ENCODE measurements around the gene TCEAL7.
"Not testable (repeated sequence)": the region's sequence is repeated elsewhere in the genome, so short reads cannot be mapped to it uniquely, and the experiment has no call there.

TCEAL7 gene

GRCh38 chrX:103329991-103330390, at the start of gene TCEAL7:
Gene TCEAL7 (plus strand): TSS chrX:103330239. CDS start chrX:103331404, 1,165 bp downstream.
- Histone ChIP-seq H3K4me1 (ENCODE audit: control insufficient read depth, insufficient read depth, low read length) (peaks cover 3% of the 10 kb centered on the region), H3K9ac (ENCODE audit: low read length in 2 of 2) (peak within 1 kb of the TSS; percentile 55 to 66), H3K36me3 (ENCODE audit: control insufficient read depth in 2 of 2, insufficient read depth in 2 of 2, low read length in 2 of 2) (no peaks in the 10 kb centered on the region), H3K4me3 (ENCODE audit: low read length in 2 of 2) (peak within 1 kb of the TSS; percentile 60 to 71), H3K27me3 (ENCODE audit: control insufficient read depth in 1 of 2, insufficient read depth in 2 of 2, low read length in 2 of 2) (peaks cover 0 to 11% of the 10 kb centered on the region in 2 donors), H3K27ac (ENCODE audit: low read length) (no peak within 1 kb of the TSS), H3K9me3 (ENCODE audit: control insufficient read depth in 2 of 2, low read length in 2 of 2) (no peaks in the 10 kb centered on the region)

GRCh38 chrX:103293118-103293517, 36.9 kb upstream of the TCEAL7 start:
- peaks cover 0 to 7% of the 10 kb centered on the region in 2 donors for H3K27me3 ChIP-seq (ENCODE audit: control insufficient read depth in 1 of 2, insufficient read depth in 2 of 2, low read length in 2 of 2)
- H3K4me3 ChIP-seq (ENCODE audit: low read length in 2 of 2), result no peak overlapping the region
- no peaks in the 10 kb centered on the region for H3K36me3 ChIP-seq (ENCODE audit: control insufficient read depth in 2 of 2, insufficient read depth in 2 of 2, low read length in 2 of 2)
- no peaks in the 10 kb centered on the region for H3K9me3 ChIP-seq (ENCODE audit: control insufficient read depth in 2 of 2, low read length in 2 of 2)
- no peak overlapping the region for H3K9ac ChIP-seq (ENCODE audit: low read length in 2 of 2)
- H3K27ac ChIP-seq (ENCODE audit: low read length), result no peak overlapping the region
- no peaks in the 10 kb centered on the region for H3K4me1 ChIP-seq (ENCODE audit: control insufficient read depth, insufficient read depth, low read length)

GRCh38 chrX:103304705-103305104, 25.3 kb upstream of the TCEAL7 start:
- no peaks in the 10 kb centered on the region for H3K4me1 ChIP-seq (ENCODE audit: control insufficient read depth, insufficient read depth, low read length)
- H3K9me3 ChIP-seq (ENCODE audit: control insufficient read depth in 2 of 2, low read length in 2 of 2), result no peaks in the 10 kb centered on the region
- H3K27me3 ChIP-seq (ENCODE audit: control insufficient read depth in 1 of 2, insufficient read depth in 2 of 2, low read length in 2 of 2), result peaks cover 0 to 8% of the 10 kb centered on the region in 2 donors
- H3K27ac ChIP-seq (ENCODE audit: low read length), result no peak overlapping the region
- H3K36me3 ChIP-seq (ENCODE audit: control insufficient read depth in 2 of 2, insufficient read depth in 2 of 2, low read length in 2 of 2), result no peaks in the 10 kb centered on the region
- no peak overlapping the region for H3K9ac ChIP-seq (ENCODE audit: low read length in 2 of 2)
- no peak overlapping the region for H3K4me3 ChIP-seq (ENCODE audit: low read length in 2 of 2)

- H3K9ac ChIP-seq (ENCODE audit: low read length in 2 of 2); H3K27me3 ChIP-seq (ENCODE audit: control insufficient read depth in 1 of 2, insufficient read depth in 2 of 2, low read length in 2 of 2); H3K4me1 ChIP-seq (ENCODE audit: control insufficient read depth, insufficient read depth, low read length); H3K27ac ChIP-seq (ENCODE audit: low read length); H3K36me3 ChIP-seq (ENCODE audit: control insufficient read depth in 2 of 2, insufficient read depth in 2 of 2, low read length in 2 of 2); H3K4me3 ChIP-seq (ENCODE audit: low read length in 2 of 2); H3K9me3 ChIP-seq (ENCODE audit: control insufficient read depth in 2 of 2, low read length in 2 of 2): not testable (repeated sequence)
Measured at GRCh38 chrX:103305666-103306065, 24.4 kb upstream of the TCEAL7 start.

- Histone ChIP-seq H3K27me3 (ENCODE audit: control insufficient read depth in 1 of 2, insufficient read depth in 2 of 2, low read length in 2 of 2) (peaks cover 0 to 13% of the 10 kb centered on the region in 2 donors), H3K9me3 (ENCODE audit: control insufficient read depth in 2 of 2, low read length in 2 of 2) (no peaks in the 10 kb centered on the region), H3K27ac (ENCODE audit: low read length) (no peak overlapping the region), H3K36me3 (ENCODE audit: control insufficient read depth in 2 of 2, insufficient read depth in 2 of 2, low read length in 2 of 2) (no peaks in the 10 kb centered on the region), H3K4me3 (ENCODE audit: low read length in 2 of 2) (peak overlapping the region in 1 of 2 donors; percentile 60), H3K9ac (ENCODE audit: low read length in 2 of 2) (no peak overlapping the region), H3K4me1 (ENCODE audit: control insufficient read depth, insufficient read depth, low read length) (no peaks in the 10 kb centered on the region)
Measured at GRCh38 chrX:103309860-103310554, 20.0 kb upstream of the TCEAL7 start.

- no peaks in the 10 kb centered on the region for H3K36me3 ChIP-seq (ENCODE audit: control insufficient read depth in 2 of 2, insufficient read depth in 2 of 2, low read length in 2 of 2)
- no peaks in the 10 kb centered on the region for H3K9me3 ChIP-seq (ENCODE audit: control insufficient read depth in 2 of 2, low read length in 2 of 2)
- H3K4me1 ChIP-seq (ENCODE audit: control insufficient read depth, insufficient read depth, low read length), result no peaks in the 10 kb centered on the region
- peak within 1 kb of the TSS in 1 of 2 donors; percentile 5 for H3K9ac ChIP-seq (ENCODE audit: low read length in 2 of 2)
- H3K27ac ChIP-seq (ENCODE audit: low read length), result no peak within 1 kb of the TSS
- H3K27me3 ChIP-seq (ENCODE audit: control insufficient read depth in 1 of 2, insufficient read depth in 2 of 2, low read length in 2 of 2), result peaks cover 0 to 13% of the 10 kb centered on the region in 2 donors
- H3K4me3 ChIP-seq (ENCODE audit: low read length in 2 of 2), result peak within 1 kb of the TSS; percentile 35 to 60
Measured at GRCh38 chrX:103310555-103311398, 19.3 kb upstream of the TCEAL7 start, which contains the start of gene BEX2. Gene BEX2 (minus strand): TSS chrX:103310990. CDS start chrX:103309976, 1,014 bp downstream.

- Histone ChIP-seq H3K9ac (ENCODE audit: low read length in 2 of 2) (no peak overlapping the region), H3K9me3 (ENCODE audit: control insufficient read depth in 2 of 2, low read length in 2 of 2) (no peaks in the 10 kb centered on the region), H3K27me3 (ENCODE audit: control insufficient read depth in 1 of 2, insufficient read depth in 2 of 2, low read length in 2 of 2) (peaks cover 0 to 13% of the 10 kb centered on the region in 2 donors), H3K4me3 (ENCODE audit: low read length in 2 of 2) (no peak overlapping the region), H3K27ac (ENCODE audit: low read length) (no peak overlapping the region), H3K36me3 (ENCODE audit: control insufficient read depth in 2 of 2, insufficient read depth in 2 of 2, low read length in 2 of 2) (no peaks in the 10 kb centered on the region), H3K4me1 (ENCODE audit: control insufficient read depth, insufficient read depth, low read length) (no peaks in the 10 kb centered on the region)
Measured at GRCh38 chrX:103311399-103311780, 18.6 kb upstream of the TCEAL7 start.

- Histone ChIP-seq H3K36me3 (ENCODE audit: control insufficient read depth in 2 of 2, insufficient read depth in 2 of 2, low read length in 2 of 2) (no peaks in the 10 kb centered on the region), H3K4me1 (ENCODE audit: control insufficient read depth, insufficient read depth, low read length) (peaks cover 3% of the 10 kb centered on the region), H3K9ac (ENCODE audit: low read length in 2 of 2) (peak overlapping the region; percentile 55 to 66), H3K27ac (ENCODE audit: low read length) (no peak overlapping the region), H3K4me3 (ENCODE audit: low read length in 2 of 2) (peak overlapping the region; percentile 60 to 71), H3K27me3 (ENCODE audit: control insufficient read depth in 1 of 2, insufficient read depth in 2 of 2, low read length in 2 of 2) (peaks cover 0 to 11% of the 10 kb centered on the region in 2 donors), H3K9me3 (ENCODE audit: control insufficient read depth in 2 of 2, low read length in 2 of 2) (no peaks in the 10 kb centered on the region)
Measured at GRCh38 chrX:103330681-103331288, 746 bp downstream of the TCEAL7 start.

GRCh38 chrX:103338663-103339062, 8.6 kb downstream of the TCEAL7 start:
- H3K4me1 ChIP-seq (ENCODE audit: control insufficient read depth, insufficient read depth, low read length), result no peaks in the 10 kb centered on the region
- no peaks in the 10 kb centered on the region for H3K36me3 ChIP-seq (ENCODE audit: control insufficient read depth in 2 of 2, insufficient read depth in 2 of 2, low read length in 2 of 2)
- H3K27me3 ChIP-seq (ENCODE audit: control insufficient read depth in 1 of 2, insufficient read depth in 2 of 2, low read length in 2 of 2), result peaks cover 0 to 14% of the 10 kb centered on the region in 2 donors
- no peak overlapping the region for H3K9ac ChIP-seq (ENCODE audit: low read length in 2 of 2)
- no peak overlapping the region for H3K27ac ChIP-seq (ENCODE audit: low read length)
- no peak overlapping the region for H3K4me3 ChIP-seq (ENCODE audit: low read length in 2 of 2)
- H3K9me3 ChIP-seq (ENCODE audit: control insufficient read depth in 2 of 2, low read length in 2 of 2), result no peaks in the 10 kb centered on the region

- Histone ChIP-seq H3K4me1 (ENCODE audit: control insufficient read depth, insufficient read depth, low read length) (no peaks in the 10 kb centered on the region), H3K4me3 (ENCODE audit: low read length in 2 of 2) (no peak overlapping the region), H3K27me3 (ENCODE audit: control insufficient read depth in 1 of 2, insufficient read depth in 2 of 2, low read length in 2 of 2) (peaks cover 0 to 15% of the 10 kb centered on the region in 2 donors), H3K9me3 (ENCODE audit: control insufficient read depth in 2 of 2, low read length in 2 of 2) (no peaks in the 10 kb centered on the region), H3K36me3 (ENCODE audit: control insufficient read depth in 2 of 2, insufficient read depth in 2 of 2, low read length in 2 of 2) (no peaks in the 10 kb centered on the region), H3K9ac (ENCODE audit: low read length in 2 of 2) (no peak overlapping the region), H3K27ac (ENCODE audit: low read length) (no peak overlapping the region)
Measured at GRCh38 chrX:103343105-103343504, 13.1 kb downstream of the TCEAL7 start.
